Measurements from ENCODE around the gene GLYR1.

- TF ChIP-seq, protein P1, sequence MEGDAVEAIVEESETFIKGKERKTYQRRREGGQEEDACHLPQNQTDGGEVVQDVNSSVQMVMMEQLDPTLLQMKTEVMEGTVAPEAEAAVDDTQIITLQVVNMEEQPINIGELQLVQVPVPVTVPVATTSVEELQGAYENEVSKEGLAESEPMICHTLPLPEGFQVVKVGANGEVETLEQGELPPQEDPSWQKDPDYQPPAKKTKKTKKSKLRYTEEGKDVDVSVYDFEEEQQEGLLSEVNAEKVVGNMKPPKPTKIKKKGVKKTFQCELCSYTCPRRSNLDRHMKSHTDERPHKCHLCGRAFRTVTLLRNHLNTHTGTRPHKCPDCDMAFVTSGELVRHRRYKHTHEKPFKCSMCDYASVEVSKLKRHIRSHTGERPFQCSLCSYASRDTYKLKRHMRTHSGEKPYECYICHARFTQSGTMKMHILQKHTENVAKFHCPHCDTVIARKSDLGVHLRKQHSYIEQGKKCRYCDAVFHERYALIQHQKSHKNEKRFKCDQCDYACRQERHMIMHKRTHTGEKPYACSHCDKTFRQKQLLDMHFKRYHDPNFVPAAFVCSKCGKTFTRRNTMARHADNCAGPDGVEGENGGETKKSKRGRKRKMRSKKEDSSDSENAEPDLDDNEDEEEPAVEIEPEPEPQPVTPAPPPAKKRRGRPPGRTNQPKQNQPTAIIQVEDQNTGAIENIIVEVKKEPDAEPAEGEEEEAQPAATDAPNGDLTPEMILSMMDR (IDR thresholded peaks at IDR 0.05), result no peak
- TF ChIP-seq POLR2A (IDR thresholded peaks at IDR 0.05), result no peak
Observed at GRCh38 chr16:4888428-4889135, 41.5 kb upstream of the GLYR1 start.
